NCI-H1048 (cell line): ENCODE results near the gene AXIN1.

Experiments
- DNase-seq: peaks from one replicate; lab custom pipeline; 2025; lab: John Stamatoyannopoulos, UW

The AXIN1 gene

DNA sequence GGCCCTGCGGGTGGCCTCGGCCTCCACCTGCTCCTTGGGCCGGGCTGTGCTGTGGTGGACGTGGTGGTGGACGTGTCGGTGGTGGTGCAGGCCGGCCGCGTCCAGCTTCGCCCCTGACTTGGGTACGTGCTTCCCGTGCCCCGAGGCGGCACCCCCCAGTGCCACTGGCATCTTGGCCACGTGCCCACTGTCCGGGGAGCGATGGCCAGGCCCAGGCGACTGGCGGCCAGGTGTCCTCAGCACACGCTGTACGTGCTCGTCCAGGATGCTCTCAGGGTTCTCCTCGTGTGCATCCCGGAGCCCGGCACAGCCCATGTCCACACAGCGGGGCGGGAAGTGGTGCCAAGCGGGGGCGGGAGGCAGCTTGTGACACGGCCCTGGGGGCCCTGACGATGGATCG is 54.7 kb downstream of the AXIN1 start:
- no peak for DNase-seq

- DNase-seq, result no peak
These were observed 55.6 kb downstream of the AXIN1 start for GRCh38 chr16:296806-297510.

DNA sequence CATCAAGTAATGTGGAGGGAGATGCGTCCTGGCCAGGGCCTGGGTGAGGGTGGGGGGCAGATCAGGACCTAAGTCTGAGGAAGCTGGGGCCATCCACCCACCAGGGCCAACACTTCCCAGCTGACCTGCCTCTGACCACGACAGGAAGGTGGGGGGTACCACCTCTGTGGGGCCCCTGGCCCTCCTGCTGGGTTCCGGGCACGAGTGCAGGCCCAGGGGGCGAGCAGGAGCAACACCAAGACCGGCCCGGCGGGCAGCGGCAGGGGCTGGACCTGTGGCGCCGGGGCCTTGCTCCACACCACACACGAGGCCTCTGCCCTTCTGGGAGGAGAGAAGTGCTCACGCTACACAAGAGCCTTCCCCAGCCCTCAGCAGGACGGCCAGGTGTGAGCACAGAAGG is 56.2 kb downstream of the AXIN1 start:
- DNase-seq, result no peak

DNA sequence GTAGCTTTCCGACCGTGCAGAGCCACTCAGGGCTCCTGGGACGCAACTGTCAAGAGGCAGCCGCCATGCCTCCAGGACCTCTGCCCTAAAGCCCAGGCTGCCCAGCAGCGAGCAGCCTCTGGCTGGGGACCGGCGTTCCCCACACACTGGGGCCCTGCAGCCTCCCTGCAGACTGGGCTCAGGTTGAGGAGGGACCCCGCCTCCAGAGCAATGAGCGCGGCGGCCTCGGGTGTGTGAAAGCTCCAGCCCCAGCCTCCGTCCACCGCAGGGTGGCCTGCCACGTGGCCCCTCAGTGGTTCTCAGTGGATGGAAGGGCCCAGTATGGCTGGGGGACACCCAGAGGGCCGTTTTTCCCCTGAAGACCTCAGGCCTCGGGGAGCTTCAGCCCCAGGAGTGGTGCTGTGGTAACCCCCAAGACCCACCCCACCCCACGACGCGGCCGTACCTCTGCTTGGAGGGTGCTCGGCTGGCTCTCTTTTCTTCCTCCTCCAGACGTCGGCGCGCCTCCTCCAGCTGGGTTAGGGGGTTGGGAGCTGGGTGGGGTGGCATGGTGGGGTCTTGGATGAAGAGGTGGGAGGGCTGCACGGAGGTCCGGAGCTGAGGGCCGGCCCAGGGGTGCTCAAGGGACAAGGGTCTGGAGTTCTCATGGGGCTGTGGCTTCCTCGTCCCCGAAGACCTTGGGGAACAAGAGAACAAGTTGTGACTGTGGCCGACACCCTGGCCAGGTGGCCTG is 59.3 kb downstream of the AXIN1 start:
- DNase-seq, result no peak

- no peak for DNase-seq
These were observed 61.0 kb downstream of the AXIN1 start for GRCh38 chr16:291539-291938.

DNA sequence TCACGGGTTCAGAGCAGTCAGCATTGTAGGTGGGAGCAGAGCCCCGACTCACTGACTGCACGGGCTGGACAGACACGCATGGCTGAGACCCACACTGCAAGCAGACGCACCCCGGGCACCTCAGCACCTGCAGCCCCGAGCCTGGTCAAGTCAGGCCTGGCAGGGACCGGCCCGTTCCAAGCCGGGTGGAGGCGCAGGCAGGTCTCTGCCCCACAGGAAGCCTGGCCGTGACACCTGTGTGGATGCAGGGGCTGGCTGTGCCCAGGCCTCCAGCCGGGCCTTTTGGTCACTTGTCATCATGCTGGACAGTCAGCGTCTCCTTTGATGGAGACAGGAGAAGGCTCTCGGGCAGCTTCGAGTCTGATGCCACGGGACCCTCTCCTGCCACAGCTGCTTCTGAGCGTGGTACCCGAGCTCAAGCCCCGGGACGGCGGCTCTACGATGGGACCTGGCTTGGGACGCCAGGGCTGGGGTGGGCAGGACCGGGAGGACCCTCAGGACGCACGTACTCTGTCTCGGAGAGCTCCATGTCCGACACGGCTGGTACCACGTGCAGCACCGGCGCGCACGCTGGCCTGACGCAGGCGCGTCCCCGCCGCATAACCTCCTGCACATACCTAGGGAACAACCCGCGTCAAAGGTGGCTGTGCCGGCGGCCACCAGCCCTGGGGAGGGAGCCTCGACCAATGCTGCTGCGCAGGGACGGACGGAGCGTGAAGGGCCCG is 61.7 kb downstream of the AXIN1 start:
- DNase-seq, result no peak

DNA sequence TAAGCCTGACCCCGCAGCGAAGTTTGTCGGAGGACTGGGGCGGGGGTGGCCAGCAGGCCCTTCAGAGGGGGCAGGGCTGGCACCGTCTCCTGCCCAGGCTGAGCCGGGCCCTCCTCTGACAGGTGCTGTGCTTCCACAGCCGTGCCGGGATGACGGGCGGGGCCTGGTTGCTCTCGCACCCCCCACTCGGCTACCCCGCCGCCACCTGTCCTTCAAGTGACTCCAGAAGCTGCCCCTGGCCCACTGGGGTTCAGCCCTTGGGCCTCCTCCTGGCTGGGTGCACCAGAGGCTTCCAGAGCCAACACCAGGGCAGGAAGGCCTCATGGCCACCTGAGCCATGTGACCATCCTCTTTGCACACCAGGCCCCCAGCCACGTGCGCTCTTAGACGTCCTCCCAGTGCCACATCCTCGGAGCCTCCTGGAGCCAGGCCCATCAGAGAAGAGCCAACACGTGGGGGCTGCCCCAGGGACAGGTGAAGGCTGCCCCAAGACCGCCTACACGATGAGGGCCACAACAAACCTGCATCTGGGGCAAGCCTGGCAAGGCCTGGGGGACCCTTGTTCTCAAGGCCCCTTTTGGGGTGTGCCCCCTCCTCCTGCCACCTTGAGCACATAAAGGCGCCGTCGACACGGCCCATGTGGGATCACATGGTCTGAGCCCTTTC is 62.4 kb downstream of the AXIN1 start:
- DNase-seq, result no peak

- no peak for DNase-seq
These were observed 63.0 kb downstream of the AXIN1 start for GRCh38 chr16:289395-289997.

GRCh38 chr16:287981-288920 is 64.3 kb downstream of the AXIN1 start:
- DNase-seq, result no peak

DNA sequence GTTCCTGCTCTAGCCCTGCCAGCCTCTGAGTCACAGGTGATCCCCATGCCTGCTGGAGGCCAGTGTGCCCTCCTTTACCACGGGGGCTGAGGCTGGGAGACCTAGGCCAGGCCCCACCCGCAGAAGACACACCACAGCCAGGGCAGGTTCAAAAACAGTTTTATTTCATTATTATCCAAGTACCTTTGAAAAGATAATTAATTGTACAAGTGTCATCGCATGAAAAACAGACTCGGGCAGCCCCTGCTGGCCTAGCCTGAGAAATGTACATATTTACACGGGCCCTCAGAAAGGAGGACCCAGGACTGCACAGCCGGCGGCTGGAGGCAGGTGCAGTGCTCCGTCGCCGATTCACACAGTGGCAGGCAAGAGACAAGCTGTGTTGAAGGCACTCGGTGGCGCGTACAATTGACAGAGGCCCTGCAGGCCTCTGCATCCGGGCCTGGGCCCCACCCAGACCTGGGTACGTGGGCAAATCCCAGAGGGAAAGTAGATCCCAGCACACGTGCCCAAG is 65.2 kb downstream of the AXIN1 start:
- DNase-seq, result no peak

DNA sequence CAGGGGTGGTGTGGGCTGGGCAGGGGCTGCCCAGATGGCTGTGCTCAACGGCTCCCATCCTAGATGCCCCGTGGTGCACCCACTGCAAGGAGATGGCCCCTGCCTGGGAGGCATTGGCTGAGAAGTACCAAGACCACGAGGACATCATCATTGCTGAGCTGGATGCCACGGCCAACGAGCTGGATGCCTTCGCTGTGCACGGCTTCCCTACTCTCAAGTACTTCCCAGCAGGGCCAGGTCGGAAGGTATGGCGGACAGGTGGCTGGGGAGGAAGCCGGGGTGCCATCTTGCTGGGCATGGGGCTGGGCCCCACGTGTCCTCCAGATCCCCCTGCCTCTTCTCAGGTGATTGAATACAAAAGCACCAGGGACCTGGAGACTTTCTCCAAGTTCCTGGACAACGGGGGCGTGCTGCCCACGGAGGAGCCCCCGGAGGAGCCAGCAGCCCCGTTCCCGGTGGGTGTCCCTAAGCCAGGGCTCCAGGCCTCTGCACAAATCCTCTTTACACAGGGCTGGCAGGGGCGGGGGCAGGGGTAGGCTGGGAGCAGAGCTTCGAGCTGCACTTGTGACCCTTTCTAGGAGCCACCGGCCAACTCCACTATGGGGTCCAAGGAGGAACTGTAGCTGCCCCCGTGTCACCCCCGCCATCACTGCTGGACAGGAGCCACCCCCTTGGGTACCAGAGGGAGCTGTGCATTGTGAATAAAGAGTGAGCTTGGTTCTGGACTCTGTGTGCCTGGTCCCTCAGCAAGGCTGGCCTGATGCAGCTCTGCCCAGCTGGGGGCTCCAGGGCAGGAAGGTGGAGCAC is 65.8 kb downstream of the AXIN1 start:
- DNase-seq, result no peak

DNA sequence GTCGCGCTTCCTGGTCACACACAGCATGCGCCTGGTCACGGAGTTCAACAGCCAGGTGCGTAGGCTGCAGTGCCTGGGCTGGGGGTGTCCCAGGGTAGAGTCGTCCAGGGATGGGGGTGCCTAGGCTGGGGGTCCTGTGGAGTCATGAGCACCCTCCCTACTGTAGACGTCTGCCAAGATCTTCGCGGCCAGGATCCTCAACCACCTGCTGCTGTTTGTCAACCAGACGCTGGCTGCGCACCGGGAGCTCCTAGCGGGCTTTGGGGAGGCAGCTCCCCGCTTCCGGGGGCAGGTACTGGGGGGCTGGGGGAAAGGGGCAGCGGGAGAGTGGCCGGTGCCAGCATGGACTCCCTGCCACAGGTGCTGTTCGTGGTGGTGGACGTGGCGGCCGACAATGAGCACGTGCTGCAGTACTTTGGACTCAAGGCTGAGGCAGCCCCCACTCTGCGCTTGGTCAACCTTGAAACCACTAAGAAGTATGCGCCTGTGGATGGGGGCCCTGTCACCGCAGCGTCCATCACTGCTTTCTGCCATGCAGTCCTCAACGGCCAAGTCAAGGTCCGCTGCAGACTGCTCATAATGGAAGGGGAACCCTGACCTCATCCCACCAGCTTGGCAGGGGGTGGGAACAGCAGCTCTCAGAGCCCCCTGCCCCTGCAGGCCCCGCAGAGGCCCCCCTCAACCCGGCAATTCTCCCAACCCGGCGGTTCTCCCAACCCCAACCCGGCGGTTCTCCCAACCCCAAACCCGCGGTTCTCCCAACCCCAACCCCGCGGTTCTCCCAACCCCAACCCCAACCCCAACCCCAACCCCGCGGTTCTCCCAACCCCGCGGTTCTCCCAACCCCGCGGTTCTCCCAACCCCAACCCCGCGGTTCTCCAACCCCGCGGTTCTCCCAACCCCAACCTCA is 67.1 kb downstream of the AXIN1 start:
- no peak for DNase-seq

DNA sequence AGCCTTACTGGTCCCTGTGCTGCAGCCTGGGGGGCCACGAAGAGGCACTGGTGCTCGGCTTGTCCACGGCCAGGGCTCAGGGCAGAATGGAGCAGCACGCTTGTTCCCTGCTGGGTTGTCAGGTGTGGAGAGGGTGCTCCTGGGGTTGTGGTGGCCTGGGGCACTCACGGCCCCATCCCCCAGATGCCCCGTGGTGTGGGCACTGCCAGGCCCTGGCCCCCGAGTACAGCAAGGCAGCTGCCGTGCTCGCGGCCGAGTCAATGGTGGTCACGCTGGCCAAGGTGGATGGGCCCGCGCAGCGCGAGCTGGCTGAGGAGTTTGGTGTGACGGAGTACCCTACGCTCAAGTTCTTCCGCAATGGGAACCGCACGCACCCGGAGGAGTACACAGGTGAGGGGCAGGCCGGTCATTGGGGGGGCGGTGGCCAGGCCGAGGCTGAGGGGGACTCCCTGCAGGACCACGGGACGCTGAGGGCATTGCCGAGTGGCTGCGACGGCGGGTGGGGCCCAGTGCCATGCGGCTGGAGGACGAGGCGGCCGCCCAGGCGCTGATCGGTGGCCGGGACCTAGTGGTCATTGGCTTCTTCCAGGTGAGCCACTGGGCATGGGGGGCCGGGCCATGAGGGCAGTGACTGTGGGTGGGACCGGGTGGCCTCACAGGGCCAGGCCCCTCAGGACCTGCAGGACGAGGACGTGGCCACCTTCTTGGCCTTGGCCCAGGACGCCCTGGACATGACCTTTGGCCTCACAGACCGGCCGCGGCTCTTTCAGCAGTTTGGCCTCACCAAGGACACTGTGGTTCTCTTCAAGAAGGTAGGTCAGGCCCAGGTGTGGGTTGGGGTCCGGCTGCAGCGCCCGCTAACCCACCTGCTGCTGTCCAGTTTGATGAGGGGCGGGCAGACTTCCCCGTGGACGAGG is 68.1 kb downstream of the AXIN1 start:
- DNase-seq, result no peak

- DNase-seq, result no peak
These were observed 69.3 kb downstream of the AXIN1 start, which contains the start of gene PDIA2 for GRCh38 chr16:283033-283805. TSS of gene PDIA2 (plus strand) at chr16:283164. CDS start at chr16:283170, 6 bp downstream.

DNA sequence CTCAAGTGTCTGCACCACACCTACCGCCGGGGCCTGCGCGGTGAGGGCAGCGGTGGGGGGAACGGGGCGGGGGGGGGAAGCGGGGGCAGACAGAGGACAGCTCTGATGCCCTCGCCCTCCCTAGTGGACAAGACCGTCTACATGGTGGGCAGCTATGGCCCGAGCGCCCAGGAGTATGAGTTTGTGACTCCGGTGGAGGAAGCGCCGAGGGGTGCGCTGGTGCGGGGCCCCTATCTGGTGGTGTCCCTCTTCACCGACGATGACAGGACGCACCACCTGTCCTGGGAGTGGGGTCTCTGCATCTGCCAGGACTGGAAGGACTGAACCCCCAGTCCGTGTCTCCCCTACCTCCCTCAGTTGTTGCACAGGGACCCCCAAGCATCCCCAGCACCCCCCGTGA is 70.0 kb downstream of the AXIN1 start:
- DNase-seq, result no peak

GRCh38 chr16:281660-282255 is 70.8 kb downstream of the AXIN1 start:
- DNase-seq, result no peak
